ENCODE measurements around the gene APOBEC3H.

Gene APOBEC3H

GRCh38 chr22:39080052-39080762 is 16.8 kb upstream of the APOBEC3H start:
- no peak for FAIRE-seq
- no peak for DNase-seq (ENCODE audit: low spot score)

GRCh38 chr22:39081016-39081415 is 16.0 kb upstream of the APOBEC3H start:
- FAIRE-seq (no peak), DNase-seq (ENCODE audit: low spot score) (no peak)

- DNase-seq (ENCODE audit: low spot score) (no peak), FAIRE-seq (no peak)
These were observed 15.4 kb upstream of the APOBEC3H start for GRCh38 chr22:39081598-39081997.

- no peak for FAIRE-seq
These were observed 13.6 kb upstream of the APOBEC3H start for GRCh38 chr22:39083212-39084165.

GRCh38 chr22:39084666-39085065 is 12.4 kb upstream of the APOBEC3H start:
- DNase-seq (ENCODE audit: low spot score) (no peak), FAIRE-seq (no peak)

More at GRCh38 chr22:39083212-39084165, 13.6 kb upstream of the APOBEC3H start:
- DNase-seq (ENCODE audit: low spot score), result no peak

- FAIRE-seq, result no peak
- no peak for DNase-seq (ENCODE audit: low spot score)
These were observed 9.9 kb upstream of the APOBEC3H start for GRCh38 chr22:39087098-39087497.

- DNase-seq (ENCODE audit: low spot score), result no peak
- peak; percentile 92 for FAIRE-seq
These were observed 9.0 kb upstream of the APOBEC3H start for GRCh38 chr22:39087881-39088684.

- FAIRE-seq, result no peak
These were observed 8.4 kb upstream of the APOBEC3H start for GRCh38 chr22:39088685-39089032.

GRCh38 chr22:39089928-39090327 is 7.1 kb upstream of the APOBEC3H start:
- no peak for DNase-seq (ENCODE audit: low spot score)
- FAIRE-seq, result peak; percentile 62

More at GRCh38 chr22:39088685-39089032, 8.4 kb upstream of the APOBEC3H start:
- DNase-seq (ENCODE audit: low spot score), result no peak

GRCh38 chr22:39090426-39091064 is 6.5 kb upstream of the APOBEC3H start:
- peak; percentile 30 for FAIRE-seq
- peak; percentile 62 for DNase-seq (ENCODE audit: low spot score)

- FAIRE-seq, result peak; percentile 9
These were observed 5.6 kb upstream of the APOBEC3H start for GRCh38 chr22:39091126-39092081.

GRCh38 chr22:39092111-39092862 is 4.8 kb upstream of the APOBEC3H start:
- FAIRE-seq, result no peak
- no peak for DNase-seq (ENCODE audit: low spot score)

More at GRCh38 chr22:39091126-39092081, 5.6 kb upstream of the APOBEC3H start:
- no peak for DNase-seq (ENCODE audit: low spot score)

GRCh38 chr22:39094717-39095389 is 2.2 kb upstream of the APOBEC3H start:
- no peak for DNase-seq (ENCODE audit: low spot score)
- no peak for FAIRE-seq

GRCh38 chr22:39095971-39096370 is 1.1 kb upstream of the APOBEC3H start:
- DNase-seq (ENCODE audit: low spot score) (no peak), FAIRE-seq (peak; percentile 88)

- DNase-seq (ENCODE audit: low spot score) (no peak), FAIRE-seq (no peak)
These were observed 982 bp downstream of the APOBEC3H start for GRCh38 chr22:39098026-39098425.

GRCh38 chr22:39098576-39098975 is 1.5 kb downstream of the APOBEC3H start:
- no peak for DNase-seq (ENCODE audit: low spot score)
- no peak for FAIRE-seq

- FAIRE-seq (no peak), DNase-seq (ENCODE audit: low spot score) (no peak)
These were observed 4.2 kb downstream of the APOBEC3H start for GRCh38 chr22:39101226-39101625.

GRCh38 chr22:39103431-39103830 is 6.4 kb downstream of the APOBEC3H start:
- DNase-seq (ENCODE audit: low spot score), result no peak

GRCh38 chr22:39106326-39106725 is 9.3 kb downstream of the APOBEC3H start:
- FAIRE-seq, result no peak
- DNase-seq (ENCODE audit: low spot score), result no peak

More at GRCh38 chr22:39103431-39103830, 6.4 kb downstream of the APOBEC3H start:
- no peak for FAIRE-seq
